Activated T-cell treated with anti-CD3 and anti-CD28 coated beads, Interleukin-2, amount 50 U/mL, for 48 hours (primary cell): Measurements from ENCODE around the gene HDDC3.
"Not testable (repeated sequence)": the region's sequence is repeated elsewhere in the genome, so short reads cannot be mapped to it uniquely, and the experiment has no call there.

ENCODE experiments used
- DNase-seq, 2 experiments: peaks; one replicate each; pipeline ENCODE4 v3.0.0-alpha.2; 2020

HDDC3 gene

DNA sequence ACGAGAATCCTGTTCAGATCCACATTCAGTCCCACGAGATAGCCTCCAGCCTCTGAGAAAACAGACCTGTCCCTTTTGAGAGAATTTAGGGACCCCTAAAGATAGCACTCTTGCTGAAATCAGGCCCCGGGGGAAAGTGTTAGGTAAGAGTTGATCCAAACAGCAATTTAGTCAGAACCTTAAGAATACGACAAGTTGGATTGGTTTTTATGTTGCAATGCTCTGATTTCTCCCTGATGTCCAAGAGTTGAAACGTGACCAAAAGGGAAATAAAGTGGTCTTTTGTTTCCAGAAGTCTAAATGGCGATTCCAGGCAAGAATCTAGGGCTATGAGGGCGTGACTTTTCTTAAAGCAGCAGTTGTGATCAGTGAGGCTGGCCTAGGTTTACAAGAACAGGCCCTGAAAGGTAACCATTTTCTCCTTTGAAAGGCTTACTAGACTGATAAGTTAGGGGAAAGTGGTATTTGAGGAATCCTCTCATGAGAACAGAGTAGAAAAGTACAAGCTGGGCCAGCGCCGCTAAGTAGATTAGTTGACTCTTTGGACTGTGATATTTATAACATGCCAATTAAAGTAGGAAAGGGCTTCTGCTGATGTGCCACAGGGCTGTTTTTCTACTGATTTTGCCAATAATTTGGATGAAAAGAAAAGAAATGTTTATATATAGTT is 24.4 kb downstream of the HDDC3 start:
- no peak for DNase-seq

DNA sequence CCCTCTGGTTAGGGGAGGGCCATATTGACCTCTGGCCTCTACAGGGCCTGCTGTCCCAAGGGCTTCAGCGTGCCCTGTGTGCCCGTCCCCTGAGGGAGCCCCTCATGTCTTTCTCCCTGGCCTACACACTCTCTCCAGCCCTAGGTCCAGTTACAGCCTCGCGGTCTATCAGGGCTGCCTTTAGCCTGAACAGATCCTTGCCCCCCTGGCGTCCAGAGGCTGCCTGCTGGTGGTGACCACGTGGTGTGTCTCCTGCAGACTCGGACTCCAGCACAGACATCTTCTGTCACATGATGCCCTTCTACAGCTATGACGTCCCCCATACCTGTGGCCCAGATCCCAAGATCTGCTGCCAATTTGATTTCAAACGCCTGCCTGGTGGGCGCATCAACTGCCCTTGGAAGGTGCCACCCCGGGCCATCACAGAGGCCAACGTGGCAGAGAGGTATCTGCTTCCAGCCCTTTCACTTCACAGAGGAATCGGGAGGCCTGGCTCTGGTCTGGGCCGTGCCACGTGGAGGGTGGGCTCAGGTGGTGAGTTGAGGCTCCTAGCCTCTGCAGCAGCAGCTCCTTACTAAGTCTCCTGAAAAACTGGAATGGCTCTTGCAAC is 25.2 kb downstream of the HDDC3 start:
- DNase-seq: no peak

DNA sequence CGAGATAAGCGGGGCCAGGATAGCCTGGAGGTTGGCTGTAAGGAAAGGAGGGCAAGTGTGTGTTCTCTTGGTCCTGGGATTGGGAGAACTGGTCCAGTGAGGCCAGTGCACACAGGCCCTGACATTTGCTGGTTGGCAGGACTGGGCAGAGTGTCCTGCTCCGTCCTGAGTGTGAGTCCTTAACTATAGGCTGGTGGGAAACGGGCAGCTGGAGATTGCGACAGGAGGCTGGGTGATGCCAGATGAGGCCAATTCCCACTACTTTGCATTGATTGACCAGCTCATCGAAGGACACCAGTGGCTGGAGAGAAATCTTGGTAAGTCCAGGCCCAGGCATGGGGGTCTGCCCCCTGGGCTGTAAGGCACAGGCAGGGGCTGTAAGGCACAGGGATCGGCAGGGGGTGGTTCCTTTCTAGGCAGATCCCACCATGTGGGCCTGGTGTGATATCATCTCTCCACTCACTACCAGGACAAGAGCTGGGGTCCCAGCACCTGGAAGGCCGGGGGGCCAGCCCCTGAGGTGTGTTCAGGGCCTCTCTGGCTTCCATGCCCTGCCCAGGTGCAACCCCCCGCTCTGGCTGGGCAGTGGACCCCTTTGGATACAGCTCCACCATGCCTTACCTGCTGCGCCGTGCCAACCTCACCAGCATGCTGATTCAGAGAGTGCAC is 26.0 kb downstream of the HDDC3 start:
- DNase-seq: no peak

DNA sequence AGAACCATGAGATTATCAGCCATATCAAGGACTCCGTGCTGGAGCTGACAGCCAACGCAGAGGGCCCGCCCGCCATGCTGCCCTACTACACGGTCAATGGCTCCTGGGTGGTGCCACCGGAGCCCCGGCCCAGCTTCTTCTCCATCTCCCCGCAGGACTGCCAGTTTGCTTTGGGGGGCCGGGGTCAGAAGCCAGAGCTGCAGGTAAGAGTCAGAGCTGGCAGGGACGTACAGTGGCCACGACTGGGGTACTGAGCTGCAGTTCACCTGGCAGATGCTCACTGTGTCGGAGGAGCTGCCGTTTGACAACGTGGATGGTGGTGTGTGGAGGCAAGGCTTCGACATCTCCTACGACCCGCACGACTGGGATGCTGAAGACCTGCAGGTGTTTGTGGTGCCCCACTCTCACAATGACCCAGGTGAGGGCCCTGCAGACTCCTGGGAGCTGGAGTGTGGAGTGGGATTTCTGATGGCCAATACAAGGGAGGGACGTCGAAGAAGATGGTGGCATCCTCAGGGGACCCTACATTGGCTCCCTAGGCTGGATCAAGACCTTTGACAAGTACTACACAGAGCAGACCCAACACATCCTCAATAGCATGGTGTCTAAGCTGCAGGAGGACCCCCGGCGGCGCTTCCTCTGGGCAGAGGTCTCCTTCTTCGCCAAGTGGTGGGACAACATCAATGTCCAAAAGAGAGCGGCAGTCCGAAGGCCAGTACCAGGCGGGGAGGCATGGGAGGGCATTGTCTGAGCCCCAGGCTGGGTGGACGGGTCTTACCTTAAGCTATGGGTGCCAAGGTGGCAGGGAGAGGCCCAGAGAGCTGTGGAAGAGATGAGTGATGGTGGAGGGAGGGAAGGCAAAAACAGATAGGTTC is 26.8 kb downstream of the HDDC3 start:
- no peak for DNase-seq

DNA sequence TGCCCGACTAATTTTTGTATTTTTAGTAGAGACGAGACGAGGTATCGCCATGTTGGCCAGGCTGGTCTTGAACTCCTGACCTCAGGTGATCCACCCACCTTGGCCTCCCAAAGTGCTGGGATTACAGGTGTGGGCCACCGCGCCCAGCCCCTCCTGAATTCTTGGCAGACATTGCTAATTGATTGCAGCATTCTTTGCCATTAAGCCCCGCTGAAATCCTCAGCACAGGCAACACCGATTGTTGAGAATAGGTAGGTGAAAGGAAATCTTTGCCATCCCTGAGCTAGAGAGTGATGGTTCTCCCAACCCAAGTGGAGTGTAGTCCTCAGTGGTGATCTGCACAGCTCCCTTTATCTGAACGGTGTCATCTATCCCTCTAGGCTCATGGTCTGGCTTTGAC is 27.6 kb downstream of the HDDC3 start:
- DNase-seq: no peak

GRCh38 chr15:90903733-90904536 is 28.4 kb downstream of the HDDC3 start:
- no peak for DNase-seq

- DNase-seq: peak; percentile 86 to 89
Observed at GRCh38 chr15:90902840-90903732, 29.3 kb downstream of the HDDC3 start, which contains the start of gene MAN2A2. MAN2A2 (plus strand) TSS chr15:90903302; CDS start chr15:90904208, 906 bp downstream.

DNA sequence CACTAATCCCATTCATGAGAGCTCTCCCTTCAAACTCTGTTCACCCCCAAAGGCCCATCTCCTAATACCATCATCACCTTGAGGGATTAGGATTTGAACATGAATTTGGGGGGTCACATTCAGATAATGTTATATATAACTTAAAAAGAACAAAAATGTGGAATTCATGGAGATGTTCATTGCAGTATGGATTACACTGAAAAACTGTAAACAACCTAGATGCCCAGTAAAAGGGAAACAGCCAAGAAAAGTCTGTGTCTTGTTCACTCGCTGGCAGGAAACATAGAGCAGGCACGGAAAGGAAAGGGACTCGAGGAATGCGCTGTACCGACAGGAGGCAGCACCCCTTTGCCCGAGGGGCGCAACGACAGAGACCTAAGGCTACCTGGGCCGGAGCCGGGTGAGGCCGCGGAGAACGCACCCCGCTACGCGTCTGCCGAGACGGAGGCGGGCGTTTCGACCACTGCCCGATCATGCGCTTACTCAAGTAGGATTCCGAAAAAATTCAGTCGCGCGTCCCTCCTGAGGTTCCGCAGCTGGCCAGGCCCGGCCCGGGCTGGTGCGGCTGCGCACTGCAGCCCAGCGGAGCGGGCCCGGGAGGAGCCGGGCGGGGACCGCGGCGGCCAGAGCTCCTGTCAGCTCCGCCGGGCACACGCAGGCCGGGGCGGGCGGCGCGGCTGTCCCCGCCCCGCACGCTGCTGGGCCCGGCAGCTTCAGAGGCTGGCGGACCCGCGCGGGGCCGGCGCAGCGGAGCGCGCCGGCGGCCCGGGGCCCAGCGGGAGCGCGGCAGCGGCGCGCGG is 30.1 kb downstream of the HDDC3 start:
- DNase-seq: peak; percentile 82 to 86

GRCh38 chr15:90901175-90902039 is 30.9 kb downstream of the HDDC3 start:
- no peak for DNase-seq

- DNase-seq: not testable (repeated sequence)
Observed at GRCh38 chr15:90897131-90897655, 35.2 kb downstream of the HDDC3 start.

DNA sequence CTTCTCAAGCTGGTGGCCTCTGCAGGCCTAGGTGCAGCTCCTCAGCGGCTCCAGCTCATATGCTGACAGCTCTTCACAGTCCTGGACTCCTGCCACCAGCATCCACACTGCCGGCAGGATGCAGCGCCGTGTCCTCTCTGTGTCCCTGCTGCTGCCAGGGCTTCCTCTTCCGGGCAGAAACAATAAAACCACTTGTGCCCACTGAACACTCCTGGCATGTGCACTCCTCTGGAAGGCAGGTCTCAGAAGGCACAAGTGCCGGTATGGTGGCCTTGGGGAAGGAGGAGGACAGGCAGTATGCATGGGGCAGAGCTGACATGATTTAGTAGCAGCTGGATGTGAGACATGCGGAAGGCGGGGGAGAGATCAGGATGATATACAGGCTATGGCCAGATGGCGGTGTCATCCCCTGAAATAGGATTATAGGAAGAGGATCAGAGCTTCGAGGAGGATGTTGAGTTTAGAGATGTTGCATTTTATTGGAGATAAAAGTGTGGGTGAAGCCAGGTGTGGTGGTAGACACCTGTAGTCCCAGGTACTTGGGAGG is 36.7 kb downstream of the HDDC3 start:
- DNase-seq: no peak

DNA sequence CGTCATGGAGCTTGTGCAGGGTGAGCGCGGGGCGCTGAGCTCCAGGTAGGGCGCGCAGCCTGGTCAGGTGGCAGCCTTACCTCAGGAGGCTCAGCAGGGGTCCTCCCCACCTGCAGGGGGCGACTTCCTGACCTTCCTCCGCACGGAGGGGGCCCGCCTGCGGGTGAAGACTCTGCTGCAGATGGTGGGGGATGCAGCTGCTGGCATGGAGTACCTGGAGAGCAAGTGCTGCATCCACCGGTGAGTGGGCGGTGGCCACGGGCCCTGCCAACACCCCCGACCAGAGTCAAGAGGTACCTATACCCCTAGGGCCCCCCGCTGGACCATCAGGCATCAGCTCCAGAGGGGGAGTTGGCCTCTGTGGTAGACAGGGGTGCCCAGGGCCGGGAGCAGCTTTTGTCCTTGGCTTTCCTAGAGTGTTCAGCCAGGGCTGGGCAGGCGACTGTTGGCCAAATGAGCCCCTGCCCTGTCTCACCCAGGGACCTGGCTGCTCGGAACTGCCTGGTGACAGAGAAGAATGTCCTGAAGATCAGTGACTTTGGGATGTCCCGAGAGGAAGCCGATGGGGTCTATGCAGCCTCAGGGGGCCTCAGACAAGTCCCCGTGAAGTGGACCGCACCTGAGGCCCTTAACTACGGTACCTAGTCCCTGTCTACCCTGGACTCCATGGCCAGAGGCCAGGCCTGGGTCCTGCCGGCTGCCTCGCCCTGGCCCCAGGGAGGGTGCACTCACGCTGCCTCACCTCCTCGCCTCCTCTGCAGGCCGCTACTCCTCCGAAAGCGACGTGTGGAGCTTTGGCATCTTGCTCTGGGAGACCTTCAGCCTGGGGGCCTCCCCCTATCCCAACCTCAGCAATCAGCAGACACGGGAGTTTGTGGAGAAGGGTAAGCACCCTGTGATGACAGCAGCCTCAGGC is 38.9 kb downstream of the HDDC3 start:
- DNase-seq: no peak

GRCh38 chr15:90892498-90893174 is 39.7 kb downstream of the HDDC3 start:
- no peak for DNase-seq

- no peak for DNase-seq
Observed at GRCh38 chr15:90892023-90892422, 40.3 kb downstream of the HDDC3 start.

DNA sequence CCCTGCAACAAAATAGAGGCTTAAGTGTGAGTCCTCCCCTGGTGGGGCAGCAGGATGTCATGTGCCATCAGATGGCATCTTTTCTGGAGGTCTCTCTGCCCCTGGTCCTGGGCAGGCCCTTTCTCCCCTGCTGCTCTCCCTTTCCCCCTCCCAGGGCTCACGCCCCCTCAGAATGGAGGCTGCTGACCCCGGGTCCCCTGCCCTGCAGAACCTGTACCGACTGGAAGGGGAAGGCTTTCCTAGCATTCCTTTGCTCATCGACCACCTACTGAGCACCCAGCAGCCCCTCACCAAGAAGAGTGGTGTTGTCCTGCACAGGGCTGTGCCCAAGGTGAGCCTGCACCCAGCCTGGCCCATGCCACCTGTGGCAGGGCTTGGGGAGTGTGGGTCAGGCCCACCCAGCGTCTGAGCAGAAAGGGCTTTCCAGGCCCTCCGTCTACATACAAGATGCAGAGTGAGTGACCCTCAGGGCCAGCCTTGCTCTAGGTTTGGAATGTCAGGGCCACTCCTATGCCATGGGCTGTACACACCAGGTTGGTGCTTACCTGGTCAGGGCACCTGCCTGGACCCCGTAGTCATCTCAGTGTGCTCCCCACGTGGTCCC is 40.9 kb downstream of the HDDC3 start:
- DNase-seq: no peak

- no peak for DNase-seq
Observed at GRCh38 chr15:90890839-90891238, 41.5 kb downstream of the HDDC3 start.
